Measurements from ENCODE around the gene SLC25A17. TPM values are rescaled to one million over a fixed set of nuclear protein-coding genes. Genes with fewer than 3 reads are reported as not detected.
"Not testable (repeated sequence)": the region's sequence is repeated elsewhere in the genome, so short reads cannot be mapped to it uniquely, and the experiment has no call there.

The SLC25A17 gene

DNA sequence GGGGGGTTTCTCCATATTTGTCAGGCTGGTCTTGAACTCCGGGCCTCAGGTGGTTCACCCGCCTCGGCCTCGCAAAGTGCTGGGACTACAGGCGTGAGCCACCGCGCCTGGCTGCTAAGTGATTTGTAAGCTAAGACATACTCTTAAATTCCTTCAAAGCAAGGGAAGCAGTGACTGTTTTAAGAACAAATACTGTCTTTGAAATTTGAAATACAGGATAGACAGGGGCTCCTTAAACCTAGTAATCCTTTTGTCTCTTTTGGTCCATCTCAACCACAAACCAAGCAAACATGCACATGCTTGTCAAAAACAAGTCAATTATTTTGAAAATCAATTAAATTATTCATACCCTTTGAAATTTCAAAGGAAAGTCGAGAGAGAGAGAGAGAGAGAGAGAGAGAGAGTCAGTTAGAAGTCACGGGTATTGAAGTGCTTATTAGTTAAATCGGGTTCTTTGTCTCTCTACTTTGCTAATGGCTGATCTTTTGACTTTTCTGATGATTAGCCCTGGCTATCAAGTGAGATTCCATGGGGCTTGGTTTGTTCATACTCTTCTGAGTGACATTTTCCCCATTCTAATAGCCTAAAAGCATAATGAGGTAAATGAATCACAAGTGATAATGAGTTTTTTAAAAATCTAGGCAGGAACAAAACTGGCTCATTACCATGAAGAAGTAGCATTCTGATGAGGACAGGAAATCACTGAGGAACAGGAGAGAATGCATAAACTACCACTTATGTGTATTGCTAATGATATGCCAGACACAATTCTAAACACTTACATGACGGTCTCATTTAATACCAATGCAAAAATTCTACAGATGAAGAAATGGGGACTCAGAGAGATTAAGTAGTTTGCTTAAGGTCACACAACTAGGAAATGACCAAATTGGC, 91.8 kb downstream of the SLC25A17 start:
- no peaks in the 10 kb centered on the region for H3K4me1 ChIP-seq (ENCODE audit: control insufficient read depth, insufficient read depth, low read length)
- no peak overlapping the region for H3K4me3 ChIP-seq (ENCODE audit: low read length)
- H3K9ac ChIP-seq (ENCODE audit: low read depth, low read length): no peak overlapping the region
- H3K4me2 ChIP-seq (ENCODE audit: low read length): no peak overlapping the region
- no peaks in the 10 kb centered on the region for H3K27me3 ChIP-seq (ENCODE audit: control insufficient read depth, insufficient read depth, low read length)
- H3K9me3 ChIP-seq (replicated peaks; ENCODE audit: low read length): no peaks in the 10 kb centered on the region
- H3K36me3 ChIP-seq (ENCODE audit: insufficient read depth, low read length): no peaks in the 10 kb centered on the region

GRCh38 chr22:40726514-40726913, 92.6 kb downstream of the SLC25A17 start:
- H3K4me1 ChIP-seq (ENCODE audit: control insufficient read depth, insufficient read depth, low read length): peaks cover under 1% of the 10 kb centered on the region
- H3K4me2 ChIP-seq (ENCODE audit: low read length): no peak overlapping the region
- no peak overlapping the region for H3K4me3 ChIP-seq (ENCODE audit: low read length)
- H3K9me3 ChIP-seq (replicated peaks; ENCODE audit: low read length): no peaks in the 10 kb centered on the region
- no peaks in the 10 kb centered on the region for H3K27me3 ChIP-seq (ENCODE audit: control insufficient read depth, insufficient read depth, low read length)
- H3K36me3 ChIP-seq (ENCODE audit: insufficient read depth, low read length): no peaks in the 10 kb centered on the region
- H3K9ac ChIP-seq (ENCODE audit: low read depth, low read length): no peak overlapping the region

GRCh38 chr22:40723396-40723933, 95.7 kb downstream of the SLC25A17 start:
- no peak overlapping the region for H3K4me2 ChIP-seq (ENCODE audit: low read length)
- no peak overlapping the region for H3K9ac ChIP-seq (ENCODE audit: low read depth, low read length)
- H3K36me3 ChIP-seq (ENCODE audit: insufficient read depth, low read length): no peaks in the 10 kb centered on the region
- no peak overlapping the region for H3K4me3 ChIP-seq (ENCODE audit: low read length)
- H3K27me3 ChIP-seq (ENCODE audit: control insufficient read depth, insufficient read depth, low read length): peaks cover 9% of the 10 kb centered on the region
- H3K4me1 ChIP-seq (ENCODE audit: control insufficient read depth, insufficient read depth, low read length): peaks cover 10% of the 10 kb centered on the region
- no peaks in the 10 kb centered on the region for H3K9me3 ChIP-seq (replicated peaks; ENCODE audit: low read length)

GRCh38 chr22:40721266-40721665, 97.9 kb downstream of the SLC25A17 start:
- peaks cover 10% of the 10 kb centered on the region for H3K4me1 ChIP-seq (ENCODE audit: control insufficient read depth, insufficient read depth, low read length)
- H3K36me3 ChIP-seq (ENCODE audit: insufficient read depth, low read length): no peaks in the 10 kb centered on the region
- peaks cover 12% of the 10 kb centered on the region for H3K27me3 ChIP-seq (ENCODE audit: control insufficient read depth, insufficient read depth, low read length)
- no peaks in the 10 kb centered on the region for H3K9me3 ChIP-seq (replicated peaks; ENCODE audit: low read length)
- H3K4me2 ChIP-seq (ENCODE audit: low read length): peak overlapping the region; percentile 3
- no peak overlapping the region for H3K4me3 ChIP-seq (ENCODE audit: low read length)
- H3K9ac ChIP-seq (ENCODE audit: low read depth, low read length): no peak overlapping the region

GRCh38 chr22:40720538-40721256, 98.4 kb downstream of the SLC25A17 start:
- no peaks in the 10 kb centered on the region for H3K9me3 ChIP-seq (replicated peaks; ENCODE audit: low read length)
- peak overlapping the region; percentile 3 for H3K4me2 ChIP-seq (ENCODE audit: low read length)
- H3K27me3 ChIP-seq (ENCODE audit: control insufficient read depth, insufficient read depth, low read length): peaks cover 12% of the 10 kb centered on the region
- H3K9ac ChIP-seq (ENCODE audit: low read depth, low read length): no peak overlapping the region
- H3K4me3 ChIP-seq (ENCODE audit: low read length): no peak overlapping the region
- H3K4me1 ChIP-seq (ENCODE audit: control insufficient read depth, insufficient read depth, low read length): peaks cover 10% of the 10 kb centered on the region
- no peaks in the 10 kb centered on the region for H3K36me3 ChIP-seq (ENCODE audit: insufficient read depth, low read length)

- not testable (repeated sequence) for H3K4me3 ChIP-seq (ENCODE audit: low read length); H3K9me3 ChIP-seq (replicated peaks; ENCODE audit: low read length); H3K4me2 ChIP-seq (ENCODE audit: low read length); H3K36me3 ChIP-seq (ENCODE audit: insufficient read depth, low read length); H3K9ac ChIP-seq (ENCODE audit: low read depth, low read length)
- Histone ChIP-seq H3K27me3 (ENCODE audit: control insufficient read depth, insufficient read depth, low read length) (peaks cover 12% of the 10 kb centered on the region), H3K4me1 (ENCODE audit: control insufficient read depth, insufficient read depth, low read length) (peaks cover 10% of the 10 kb centered on the region)
These were observed 99.0 kb downstream of the SLC25A17 start for GRCh38 chr22:40720156-40720537.

Small RNA genes within 50 kb of the gene (small RNA-seq; reads per million reads assigned to genes)
- not detected for gene JTBP1
- 0.21 reads per million for gene MIR4766
